Esophagus squamous epithelium (tissue), 5 donors: ENCODE data around the gene TMEM184B. TPM values are rescaled to one million over a fixed set of nuclear protein-coding genes. Genes with fewer than 3 reads are reported as not detected.

ENCODE experiments used
- DNase-seq: peaks from one replicate; lab custom pipeline; 2025; lab: John Stamatoyannopoulos, UW
- H3K27ac ChIP-seq, 4 donors: fragments of 200-600 bp; sonication (generic); one replicate each; pipeline ENCODE4 v1.5.1; 2016 to 2019; ENCODE audit warnings: mild to moderate bottlenecking in 1 of 4
- H3K27me3 ChIP-seq, 4 donors: fragments of 200-600 bp; sonication (generic); 1 replicate in 3 of 4; 2 replicates in 1 of 4; pipeline versions ENCODE4 v1.5.1 to v1.6.0; 2017 to 2021; ENCODE audit warnings: antibody characterized with exemption in 1 of 4
- H3K36me3 ChIP-seq, 3 donors: fragments of 200-600 bp; sonication (generic); one replicate each; pipeline ENCODE4 v1.5.1; 2016 to 2019
- H3K4me1 ChIP-seq, 3 donors: fragments of 200-600 bp; sonication (generic); one replicate each; pipeline ENCODE4 v1.5.1; 2017 to 2019
- H3K4me3 ChIP-seq, 4 donors: fragments of 200-600 bp; sonication (generic); 1 replicate in 3 of 4; 2 replicates in 1 of 4; pipeline ENCODE4 v1.5.1; 2016 to 2019; ENCODE audit warnings: mild to moderate bottlenecking in 2 of 4, moderate library complexity in 1 of 4
- H3K9me3 ChIP-seq, 3 donors: fragments of 200-600 bp; sonication (generic); one replicate each; pipeline ENCODE4 v1.5.1; 2016 to 2019
- CTCF ChIP-seq, 6 experiments: fragments of 450-650 bp in 4 of 6; fragments of 200-600 bp in 2 of 6; sonication (generic) in 2 of 6; IDR thresholded peaks; one replicate each; pipeline ENCODE4 v1.5.1; 2016 to 2019; ENCODE audit warnings: antibody characterized with exemption in 6 of 6, mild to moderate bottlenecking in 4 of 6, moderate library complexity in 4 of 6
- POLR2A ChIP-seq, 4 donors: fragments of 450-650 bp; IDR thresholded peaks; one replicate each; pipeline ENCODE4 v1.6.1; 2017; ENCODE audit warnings: antibody characterized with exemption in 4 of 4, mild to moderate bottlenecking in 4 of 4, moderate library complexity in 3 of 4
- WGBS, 2 donors: methylation state at CpG; one replicate each; pipeline ENCODE4 v1.1.5; 2018; 5-methylcytosine and 5-hydroxymethylcytosine counted together
- intact Hi-C: fragments of 100-400 bp; cut with DNase I; formaldehyde crosslinking; loops from one replicate; pipeline ENCODE4 v1.15.0; 2022
- total RNA-seq, 4 donors: library from RNA; depleted of rRNA; stranded (reverse); fragments of >200 nt; gene quantifications; one replicate each; pipeline ENCODE4 v1.1.0, GENCODE V29; 2016
- donor health status: DM: yes; HTN: yes; CAD: no.

The TMEM184B gene
- total RNA-seq, 4 donors from 2014 or later, result 22.5 to 55.1 (median 28.3) TPM

- WGBS, 2 donors, result 32 to 44% methylated on average over 3 to 5 of the region's 8 CpGs
- no peaks in the 10 kb centered on the region for H3K27me3 ChIP-seq
- peaks cover 0 to under 1% (median 0%) of the 10 kb centered on the region in 3 donors for H3K36me3 ChIP-seq
- H3K4me1 ChIP-seq, result peaks cover 12 to 42% (median 23%) of the 10 kb centered on the region in 3 donors
- intact Hi-C loops, result no loop called here
- TF ChIP-seq POLR2A (IDR thresholded peaks at IDR 0.05) (no peak), CTCF (IDR thresholded peaks at IDR 0.05) (no peak)
- H3K27ac ChIP-seq, result peak overlapping the region; percentile 92 to 100 (median 98)
- DNase-seq, result no peak
- no peaks in the 10 kb centered on the region for H3K9me3 ChIP-seq
- peak overlapping the region; percentile 66 to 96 (median 83) for H3K4me3 ChIP-seq
Measured at GRCh38 chr22:38201371-38201710, 71.5 kb downstream of the TMEM184B start.

GRCh38 chr22:38199826-38200559 is 72.8 kb downstream of the TMEM184B start:
- Histone ChIP-seq H3K9me3 (no peaks in the 10 kb centered on the region), H3K36me3 (no peaks in the 10 kb centered on the region), H3K27me3 (no peaks in the 10 kb centered on the region), H3K4me3 (no peak overlapping the region), H3K4me1 (peaks cover 12 to 31% (median 19%) of the 10 kb centered on the region in 3 donors), H3K27ac (no peak overlapping the region)
- WGBS, 2 donors, result 73 to 80% methylated on average over 8 to 10 of the region's 10 CpGs
- intact Hi-C loops, result no loop called here
- no peak for DNase-seq
- no peak for TF ChIP-seq CTCF (IDR thresholded peaks at IDR 0.05)
- no peak for TF ChIP-seq POLR2A (IDR thresholded peaks at IDR 0.05)

GRCh38 chr22:38196791-38197419 is 75.9 kb downstream of the TMEM184B start:
- Histone ChIP-seq H3K4me3 (no peak overlapping the region), H3K27me3 (no peaks in the 10 kb centered on the region), H3K36me3 (no peaks in the 10 kb centered on the region), H3K9me3 (no peaks in the 10 kb centered on the region), H3K4me1 (peaks cover 0 to 23% (median 7%) of the 10 kb centered on the region in 3 donors), H3K27ac (no peak overlapping the region)
- WGBS, 2 donors, result 57 to 64% methylated on average over 18 to 19 of the region's 19 CpGs
- intact Hi-C loops, result no loop called here
- no peak for DNase-seq
- TF ChIP-seq CTCF (IDR thresholded peaks at IDR 0.05) (no peak), POLR2A (IDR thresholded peaks at IDR 0.05) (no peak)

GRCh38 chr22:38193580-38193979 is 79.2 kb downstream of the TMEM184B start:
- Histone ChIP-seq H3K27me3 (no peaks in the 10 kb centered on the region), H3K27ac (no peak overlapping the region), H3K9me3 (no peaks in the 10 kb centered on the region), H3K36me3 (no peaks in the 10 kb centered on the region), H3K4me3 (no peak overlapping the region), H3K4me1 (peaks cover 0 to 15% (median 7%) of the 10 kb centered on the region in 3 donors)
- TF ChIP-seq CTCF (IDR thresholded peaks at IDR 0.05) (no peak), POLR2A (IDR thresholded peaks at IDR 0.05) (no peak)
- DNase-seq, result no peak
- 58 to 68% methylated on average over 6 of the region's 6 CpGs for whole genome bisulfite sequencing, 2 donors
- intact Hi-C loops, result no loop called here

GRCh38 chr22:38192475-38192863 is 80.3 kb downstream of the TMEM184B start:
- Histone ChIP-seq H3K27ac (no peak overlapping the region), H3K9me3 (no peaks in the 10 kb centered on the region), H3K27me3 (no peaks in the 10 kb centered on the region), H3K4me1 (peaks cover 0 to 20% (median 7%) of the 10 kb centered on the region in 3 donors), H3K36me3 (no peaks in the 10 kb centered on the region), H3K4me3 (no peak overlapping the region)
- TF ChIP-seq CTCF (IDR thresholded peaks at IDR 0.05), result no peak
- intact Hi-C loops, result no loop called here
- WGBS, 2 donors, result 82 to 87% methylated on average over 3 of the region's 3 CpGs
- DNase-seq, result no peak
